Pancreas (tissue), 10 donors: ENCODE data around the gene PJA2. TPM values are rescaled to one million over a fixed set of nuclear protein-coding genes. Genes with fewer than 3 reads are reported as not detected.

Source experiments
- ATAC-seq, 4 donors: fragments of 200-7000 bp; cut with Tn5 transposase; one replicate each; pipeline versions ENCODE4 v1.8.0 to v1.9.1; 2020; ENCODE audit warnings: mild to moderate bottlenecking in 4 of 4, moderate library complexity in 4 of 4
- DNase-seq, 6 donors: peaks; one replicate each; pipeline ENCODE4 v3.0.0-alpha.2; 2020
- FAIRE-seq: peaks from 2 replicates; lab custom pipeline; 2012; peaks lifted over from hg19 to GRCh38; lab: Jason Lieb, UNC
- H3K27ac ChIP-seq, 4 donors: fragments of 200-600 bp; sonication (generic); 1 replicate in 3 of 4; 2 replicates in 1 of 4; pipeline versions ENCODE4 v1.5.0 to v1.8.0; 2020
- H3K27me3 ChIP-seq, 4 donors: fragments of 200-600 bp; one replicate each; pipeline ENCODE4 v1.8.0; 2021
- H3K36me3 ChIP-seq, 3 donors: fragments of 200-600 bp; sonication (generic) in 1 of 3; one replicate each; pipeline versions ENCODE4 v1.5.0 to v1.8.0; 2020 to 2021
- H3K4me1 ChIP-seq, 3 donors: fragments of 200-600 bp; one replicate each; pipeline ENCODE4 v1.8.0; 2021
- H3K4me3 ChIP-seq, 4 donors: fragments of 200-600 bp; sonication (generic) in 2 of 4; one replicate each; pipeline versions ENCODE4 v1.5.0 to v1.8.0; 2020 to 2021
- H3K9me3 ChIP-seq, 4 donors: fragments of 200-600 bp; one replicate each; pipeline ENCODE4 v1.8.0; 2021
- WGBS, 2 donors: extraction: QIAGEN DNeasy Blood & Tissue Kit; methylation state at CpG; one replicate each; pipeline ENCODE4 v1.1.7; 2013; 5-methylcytosine and 5-hydroxymethylcytosine counted together
- intact Hi-C, 3 donors: fragments of 100-400 bp; cut with DNase I; formaldehyde crosslinking; loops; one replicate each; pipeline versions ENCODE4 v1.11.1 to v1.14.2; 2022
- polyA plus RNA-seq, 2 donors: library from polyadenylated mRNA; stranded (reverse); fragments of 200-250 nt; gene quantifications; one replicate each; pipeline ENCODE4 v1.2.3, GENCODE V29; 2013
- total RNA-seq, 6 donors: library from RNA; stranded (reverse); fragmentation: NEBNext Ultra II Directional in 4 of 6; extraction: Animal tissue kit (Norgen Biotek cat#: 25700) in 4 of 6; gene quantifications; one replicate each; pipeline versions ENCODE4 v1.2.1 to v1.2.4, GENCODE V29; 2021 to 2023
- TF ChIP-seq, protein P1 (sequence below), 4 donors: fragments of 200-600 bp; sonication (generic) in 3 of 4; IDR thresholded peaks; one replicate each; pipeline versions ENCODE4 v1.5.0 to v1.8.0; 2021; ENCODE audit warnings: antibody characterized with exemption in 4 of 4
- donor health status: healthy with polysubstance abuse.
- donor health status: DM: no; HTN: no; CAD: no; lungs with moderate emphysema.
- donor health status: DM: no; HTN: no; CAD: no.
- donor health status: control.
- donor health status: control.
- donor health status: Bipolar disorder and iron deficiency.
- donor health status: DM: yes; HTN: yes; CAD: no.
- donor health status: DM: no; HTN: no; CAD: no.
- donor health status: DM: no; HTN: no; CAD: no.
- donor health status: DM: yes; HTN: yes; CAD: no.

PJA2 gene
- total and polyA plus RNA-seq, 8 donors, result 10.4 to 49.7 (median 31.1) TPM

DNA sequence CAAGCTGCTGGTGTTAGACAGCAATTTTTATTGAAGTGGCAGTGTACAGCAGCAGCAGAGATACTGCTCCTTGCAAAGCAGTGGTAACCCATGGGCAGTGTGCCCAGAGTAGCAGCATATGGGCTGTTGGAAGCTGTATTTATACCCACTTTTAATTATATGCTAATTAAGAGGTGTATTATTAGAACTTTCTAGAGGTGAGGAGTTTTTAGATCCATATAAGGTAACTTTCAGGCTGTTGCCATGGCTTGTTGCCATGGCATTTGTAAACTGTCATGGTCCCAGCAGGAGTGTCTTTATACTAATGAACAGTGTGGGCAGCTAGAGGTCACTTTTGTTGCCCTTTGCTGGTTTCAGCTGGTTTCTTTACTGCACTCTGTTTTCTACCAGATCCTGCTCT lies 3.7 kb upstream of the PJA2 start:
- intact Hi-C loops, result no loop called here
- no peak for FAIRE-seq
- peak overlapping the region; percentile 7 to 99 (median 73) for H3K27ac ChIP-seq

DNA sequence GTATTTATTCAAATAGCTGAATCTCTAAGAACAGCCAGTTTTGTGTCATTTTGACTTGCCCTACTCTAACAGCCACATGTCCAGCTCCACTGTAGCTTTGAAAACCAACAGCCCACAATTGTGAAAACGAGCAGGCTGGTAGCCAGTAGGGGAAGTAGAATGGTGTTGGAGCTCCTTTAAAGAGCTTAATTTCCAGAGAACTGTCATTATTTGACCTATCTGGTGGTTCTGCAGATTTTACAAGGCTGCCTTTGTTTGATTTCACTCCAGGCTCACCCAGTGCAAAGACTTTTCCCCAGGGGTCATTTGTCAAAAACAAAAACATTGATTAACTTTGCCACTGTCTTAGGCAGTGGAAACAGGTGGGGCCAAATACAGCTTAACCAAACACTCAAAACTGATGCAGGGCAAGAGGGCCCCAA lies 3.2 kb upstream of the PJA2 start:
- H3K9me3 ChIP-seq, result no peaks in the 10 kb centered on the region
- DNase-seq (peak in 1 of 6 donors; percentile 26), ATAC-seq (no peak), FAIRE-seq (no peak)
- peak overlapping the region; percentile 7 to 99 (median 73) for H3K27ac ChIP-seq
- H3K36me3 ChIP-seq, result no peaks in the 10 kb centered on the region
- no peaks in the 10 kb centered on the region for H3K27me3 ChIP-seq
- WGBS, 2 donors, result 10 to 21% methylated on average over 1 of the region's 1 CpG
- peaks cover 0 to 29% (median 28%) of the 10 kb centered on the region in 3 donors for H3K4me1 ChIP-seq
- TF ChIP-seq, protein P1, sequence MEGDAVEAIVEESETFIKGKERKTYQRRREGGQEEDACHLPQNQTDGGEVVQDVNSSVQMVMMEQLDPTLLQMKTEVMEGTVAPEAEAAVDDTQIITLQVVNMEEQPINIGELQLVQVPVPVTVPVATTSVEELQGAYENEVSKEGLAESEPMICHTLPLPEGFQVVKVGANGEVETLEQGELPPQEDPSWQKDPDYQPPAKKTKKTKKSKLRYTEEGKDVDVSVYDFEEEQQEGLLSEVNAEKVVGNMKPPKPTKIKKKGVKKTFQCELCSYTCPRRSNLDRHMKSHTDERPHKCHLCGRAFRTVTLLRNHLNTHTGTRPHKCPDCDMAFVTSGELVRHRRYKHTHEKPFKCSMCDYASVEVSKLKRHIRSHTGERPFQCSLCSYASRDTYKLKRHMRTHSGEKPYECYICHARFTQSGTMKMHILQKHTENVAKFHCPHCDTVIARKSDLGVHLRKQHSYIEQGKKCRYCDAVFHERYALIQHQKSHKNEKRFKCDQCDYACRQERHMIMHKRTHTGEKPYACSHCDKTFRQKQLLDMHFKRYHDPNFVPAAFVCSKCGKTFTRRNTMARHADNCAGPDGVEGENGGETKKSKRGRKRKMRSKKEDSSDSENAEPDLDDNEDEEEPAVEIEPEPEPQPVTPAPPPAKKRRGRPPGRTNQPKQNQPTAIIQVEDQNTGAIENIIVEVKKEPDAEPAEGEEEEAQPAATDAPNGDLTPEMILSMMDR (IDR thresholded peaks at IDR 0.05), result no peak
- intact Hi-C loops, result no loop called here
- no peak overlapping the region for H3K4me3 ChIP-seq

More for the DNA sequence above, 3.7 kb upstream of the PJA2 start:
- Histone ChIP-seq H3K36me3 (no peaks in the 10 kb centered on the region), H3K4me3 (no peak overlapping the region), H3K4me1 (peaks cover 0 to 29% (median 28%) of the 10 kb centered on the region in 3 donors), H3K27me3 (no peaks in the 10 kb centered on the region), H3K9me3 (no peaks in the 10 kb centered on the region)
- TF ChIP-seq, protein P1 (IDR thresholded peaks at IDR 0.05), result no peak
- DNase-seq (peak in 5 of 6 donors; percentile 32 to 58 (median 45)), ATAC-seq (no peak)

DNA sequence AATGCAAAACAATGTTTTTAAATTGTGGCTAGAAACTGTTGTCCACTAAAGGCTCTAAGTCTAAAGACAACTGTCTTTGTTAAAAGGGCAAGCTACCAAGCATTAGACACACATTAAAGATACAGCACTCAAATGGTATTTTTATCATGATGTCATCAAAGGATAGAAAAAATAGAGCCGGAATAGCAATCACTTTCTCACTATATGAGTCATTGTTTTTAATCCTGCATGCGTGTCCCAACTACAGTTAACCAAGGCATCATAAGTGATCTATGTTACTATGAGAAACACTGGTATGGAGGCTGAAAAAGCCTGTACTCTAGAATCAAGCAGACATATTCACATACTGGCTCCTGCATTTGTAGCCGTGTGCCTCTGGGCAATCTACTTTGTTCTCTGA lies 1.9 kb upstream of the PJA2 start:
- peak in 1 of 4 donors; percentile 3 for ATAC-seq
- WGBS, 2 donors, result 51 to 57% methylated on average over 3 of the region's 3 CpGs
- peaks cover 4 to 38% (median 37%) of the 10 kb centered on the region in 3 donors for H3K4me1 ChIP-seq
- H3K9me3 ChIP-seq, result no peaks in the 10 kb centered on the region
- H3K27me3 ChIP-seq, result no peaks in the 10 kb centered on the region
- H3K27ac ChIP-seq, result peak overlapping the region in 3 of 4 donors; percentile 96 to 99 (median 97)
- no peak for FAIRE-seq
- TF ChIP-seq, protein P1 (IDR thresholded peaks at IDR 0.05), result no peak
- no peaks in the 10 kb centered on the region for H3K36me3 ChIP-seq
- peak overlapping the region in 1 of 4 donors; percentile 88 for H3K4me3 ChIP-seq
- intact Hi-C loops, result no loop called here
- no peak for DNase-seq

GRCh38 chr5:109411149-109411514 lies 1.4 kb upstream of the PJA2 start:
- DNase-seq, result no peak
- H3K27ac ChIP-seq, result peak overlapping the region; percentile 91 to 99 (median 96)
- FAIRE-seq, result no peak
- TF ChIP-seq, protein P1 (IDR thresholded peaks at IDR 0.05), result no peak
- peak overlapping the region; percentile 9 to 88 (median 48) for H3K4me3 ChIP-seq
- H3K4me1 ChIP-seq, result peaks cover 8 to 41% (median 38%) of the 10 kb centered on the region in 3 donors
- no peaks in the 10 kb centered on the region for H3K9me3 ChIP-seq
- no peaks in the 10 kb centered on the region for H3K27me3 ChIP-seq
- 7 to 10% methylated on average over 2 of the region's 2 CpGs for WGBS, 2 donors
- ATAC-seq, result no peak
- intact Hi-C loops, result no loop called here
- no peaks in the 10 kb centered on the region for H3K36me3 ChIP-seq

DNA sequence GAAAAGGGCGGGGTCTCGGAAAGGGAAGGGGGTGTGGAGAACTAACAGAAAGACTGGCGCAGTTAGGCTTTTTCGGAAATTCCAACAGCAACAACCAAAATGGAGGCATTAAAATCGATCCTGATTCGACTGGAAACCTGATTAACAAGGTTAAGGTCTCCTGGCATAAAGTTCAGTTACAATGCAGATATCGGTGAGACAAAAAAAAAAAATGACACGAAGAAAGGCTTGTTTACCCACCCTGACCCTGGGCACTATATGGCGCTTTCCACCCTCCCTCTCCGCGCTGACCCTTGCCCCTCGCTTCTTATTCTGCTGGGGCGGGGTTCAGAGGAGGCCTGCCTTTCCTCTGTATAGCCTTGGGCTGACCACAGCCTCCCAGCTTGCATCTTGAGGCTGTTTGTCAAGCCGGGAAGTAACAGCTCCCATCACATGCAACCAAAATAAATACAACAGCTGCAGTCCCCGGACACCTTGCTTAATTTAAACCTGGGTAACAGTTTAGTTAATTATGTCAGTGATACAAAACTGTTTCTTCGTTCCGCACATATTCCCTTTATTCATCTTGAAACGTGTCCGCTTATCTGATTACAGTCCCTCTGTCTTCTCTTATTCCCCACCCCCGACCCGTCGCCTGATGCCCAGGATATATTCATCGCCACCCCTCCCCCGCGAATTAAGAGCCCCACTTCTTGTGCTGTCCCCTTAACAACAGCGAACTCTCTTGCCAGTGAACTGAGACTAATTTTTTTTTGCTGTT lies 795 bp upstream of the PJA2 start:
- Histone ChIP-seq H3K27ac (peak overlapping the region; percentile 91 to 99 (median 96)), H3K4me1 (peaks cover 8 to 41% (median 38%) of the 10 kb centered on the region in 3 donors), H3K9me3 (no peaks in the 10 kb centered on the region), H3K27me3 (no peaks in the 10 kb centered on the region), H3K4me3 (peak overlapping the region; percentile 9 to 88 (median 48)), H3K36me3 (no peaks in the 10 kb centered on the region)
- DNase-seq (peak; percentile 72 to 87 (median 76)), FAIRE-seq (no peak), ATAC-seq (peak; percentile 47 to 65 (median 56))
- intact Hi-C loops, result no loop called here
- WGBS, 2 donors, result 1 to 2% methylated on average over 26 of the region's 26 CpGs
- TF ChIP-seq, protein P1 (IDR thresholded peaks at IDR 0.05), result no peak
